HG02884 (cell line): ENCODE data around the gene AGPAT1.
A peak's percentile ranks its signal among the peaks of the same experiment; 100 is the strongest.
"Not testable (repeated sequence)": the region's sequence is repeated elsewhere in the genome, so short reads cannot be mapped to it uniquely, and the experiment has no call there.

Source experiments
- ATAC-seq: cut with Tn5 transposase; IDR thresholded peaks from one replicate; pipeline ENCODE4 v1.9.1; 2021; ENCODE audit warnings: mild to moderate bottlenecking, moderate library complexity; ENCODE audit not compliant: unreplicated experiment

Gene AGPAT1

GRCh38 chr6:32187725-32188380 is 12.0 kb upstream of the AGPAT1 start:
- not testable (repeated sequence) for ATAC-seq

GRCh38 chr6:32187009-32187709 is 11.3 kb upstream of the AGPAT1 start:
- no peak for ATAC-seq

- not testable (repeated sequence) for ATAC-seq
Observed at GRCh38 chr6:32186151-32186840, 10.4 kb upstream of the AGPAT1 start.

- not testable (repeated sequence) for ATAC-seq
Observed at GRCh38 chr6:32185681-32186131, 9.8 kb upstream of the AGPAT1 start.

GRCh38 chr6:32184084-32184640 is 8.3 kb upstream of the AGPAT1 start, which contains the start of gene AGER:
TSS of gene AGER (minus strand) at chr6:32184253. CDS start at chr6:32184222, 31 bp downstream.
- no peak for ATAC-seq

- ATAC-seq, result no peak
Observed at GRCh38 chr6:32183483-32184083, 7.7 kb upstream of the AGPAT1 start.

GRCh38 chr6:32183030-32183429 is 7.1 kb upstream of the AGPAT1 start:
- no peak for ATAC-seq

- no peak for ATAC-seq
Observed at GRCh38 chr6:32182555-32182981, 6.7 kb upstream of the AGPAT1 start.

DNA sequence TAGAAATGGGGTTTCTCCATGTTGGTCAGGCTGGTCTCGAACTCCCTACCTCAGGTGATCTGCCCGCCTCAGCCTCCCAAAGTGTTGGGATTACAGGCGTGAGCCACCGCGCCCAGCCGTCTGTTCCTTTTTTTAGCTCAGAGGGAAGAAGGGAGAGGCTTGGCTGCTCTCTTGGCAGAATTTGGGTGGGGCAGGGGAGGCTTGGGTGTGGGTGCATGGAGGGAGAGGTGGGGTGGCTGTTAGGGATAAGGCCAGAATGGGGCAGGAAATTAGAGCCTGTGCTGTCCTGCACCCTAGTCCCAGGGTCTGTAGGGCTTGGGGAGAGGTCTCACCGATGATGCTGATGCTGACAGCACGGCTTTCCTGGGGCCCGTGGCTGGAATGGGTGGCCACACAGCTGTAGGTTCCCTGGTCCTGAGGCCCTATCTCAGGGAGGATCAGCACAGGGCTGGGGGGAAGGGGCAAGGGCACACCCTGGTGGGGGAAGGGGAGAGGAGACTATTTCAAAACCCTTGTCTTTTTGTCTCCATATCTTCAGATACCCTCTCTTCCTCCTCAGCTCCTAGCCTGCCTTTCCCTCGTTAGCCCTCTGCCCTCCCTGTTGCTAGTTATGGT is 6.1 kb upstream of the AGPAT1 start:
- no peak for ATAC-seq

DNA sequence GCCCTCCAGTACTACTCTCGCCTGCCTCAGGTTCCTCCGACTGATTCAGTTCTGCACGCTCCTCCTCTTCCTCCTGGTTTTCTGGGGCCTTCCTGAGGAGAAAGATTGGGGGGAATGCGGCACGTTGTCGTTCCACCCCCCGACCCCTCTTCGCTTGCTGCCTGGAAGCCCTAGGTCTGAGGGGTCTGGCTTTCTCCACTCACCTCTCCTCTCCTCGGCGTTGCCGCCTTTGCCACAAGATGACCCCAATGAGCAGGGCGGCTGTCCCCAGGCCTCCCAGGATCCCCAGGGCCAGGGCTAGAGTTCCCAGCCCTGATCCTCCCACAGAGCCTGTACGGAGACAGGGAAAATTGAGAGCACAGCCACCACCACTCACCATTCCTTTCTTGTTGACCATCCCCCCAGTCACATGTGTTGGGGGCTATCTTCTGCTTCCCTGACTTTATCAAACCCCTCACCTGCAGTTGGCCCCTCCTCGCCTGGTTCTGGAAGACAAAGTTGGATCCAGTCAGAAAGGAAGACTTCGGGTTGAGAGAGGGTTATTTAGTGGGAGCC is 5.3 kb upstream of the AGPAT1 start:
- no peak for ATAC-seq

- no peak for ATAC-seq
Observed at GRCh38 chr6:32179766-32180405, 4.0 kb upstream of the AGPAT1 start.

DNA sequence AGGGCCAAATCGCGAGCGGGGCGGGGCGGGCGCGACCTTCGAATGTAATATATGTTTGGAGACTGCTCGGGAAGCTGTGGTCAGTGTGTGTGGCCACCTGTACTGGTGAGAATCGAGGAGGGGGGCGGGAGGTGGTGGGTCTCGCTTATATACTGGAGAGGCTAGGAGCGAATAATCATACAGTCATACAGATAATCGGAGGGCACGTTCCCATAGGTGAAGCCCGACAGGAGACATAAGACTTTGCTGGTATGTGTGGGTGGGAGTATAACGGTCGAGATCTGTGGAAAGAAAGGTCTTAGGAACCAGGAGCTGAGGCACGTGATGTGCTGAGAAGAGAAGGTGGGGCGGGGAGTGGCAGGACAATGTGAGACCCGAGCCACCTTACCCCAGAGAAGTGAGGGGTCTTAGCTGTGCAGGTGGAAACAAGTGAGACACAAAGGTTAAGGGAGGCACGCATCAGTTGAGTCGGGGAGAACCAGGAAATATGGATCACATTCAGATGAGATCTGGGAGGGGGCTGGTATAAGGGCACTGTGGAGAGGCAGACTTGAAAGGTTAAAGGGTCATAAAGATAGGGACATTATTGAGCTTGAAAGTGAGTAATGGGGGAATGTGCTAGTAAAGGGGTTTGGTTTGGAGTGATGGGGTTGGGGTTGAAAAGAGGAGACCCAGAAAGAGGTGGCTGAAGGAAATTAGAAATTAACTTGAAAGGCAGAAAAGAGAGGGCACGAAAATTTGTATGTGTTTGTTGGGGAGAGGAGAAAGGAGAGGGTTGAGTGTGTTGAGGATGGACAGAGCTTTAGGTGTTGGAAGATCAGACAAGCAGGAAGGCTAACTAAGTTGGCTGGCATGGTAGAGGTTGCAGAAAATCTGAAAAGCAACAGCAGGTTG is 2.9 kb upstream of the AGPAT1 start:
- ATAC-seq, result no peak

- ATAC-seq, result peak; percentile 72
Observed at GRCh38 chr6:32177788-32178546, 2.1 kb upstream of the AGPAT1 start, which contains the start of gene RNF5. TSS of gene RNF5 (plus strand) at chr6:32178405. CDS start at chr6:32178512, 107 bp downstream.

- no peak for ATAC-seq
Observed at GRCh38 chr6:32177183-32177787, 1.4 kb upstream of the AGPAT1 start.

DNA sequence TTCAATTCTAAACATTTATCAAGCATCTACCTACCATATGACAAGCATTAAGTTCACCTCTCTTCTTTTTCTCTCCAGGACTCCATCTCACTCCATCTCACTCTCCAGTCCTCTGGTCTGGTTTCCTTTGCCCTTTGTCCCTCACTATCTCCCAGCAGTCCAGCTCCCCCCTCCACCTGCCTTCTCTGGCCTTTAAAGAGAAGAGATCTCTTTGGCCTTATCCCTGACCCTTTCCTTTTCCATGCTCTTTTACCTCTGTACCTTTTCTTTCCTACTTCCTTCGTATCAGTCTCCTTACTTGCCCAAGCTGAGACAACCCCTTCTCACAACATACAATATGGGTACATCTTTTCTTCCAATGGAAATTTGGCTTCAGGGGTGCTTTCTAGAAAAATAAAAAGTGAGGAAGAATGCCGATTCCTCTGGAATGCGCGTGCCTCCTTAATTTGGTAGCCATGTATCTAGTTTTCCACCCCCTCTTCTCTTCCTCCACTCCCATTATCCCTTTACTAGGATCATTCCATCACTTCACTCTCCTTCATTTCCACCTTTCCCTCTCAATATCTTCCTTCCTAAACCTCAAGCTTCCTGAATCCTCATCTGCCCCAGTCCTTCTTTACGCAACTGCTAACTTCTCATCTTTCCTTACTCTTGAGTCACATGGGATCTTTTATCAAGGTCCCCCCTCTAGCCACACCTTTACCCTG is 745 bp upstream of the AGPAT1 start:
- no peak for ATAC-seq

- ATAC-seq, result no peak
Observed at GRCh38 chr6:32175322-32175710, 568 bp downstream of the AGPAT1 start.

- no peak for ATAC-seq
Observed at GRCh38 chr6:32174416-32174815, 1.5 kb downstream of the AGPAT1 start.
